ENCODE data around the gene CACNB2. TPM values are rescaled to one million over a fixed set of nuclear protein-coding genes. Genes with fewer than 3 reads are reported as not detected.

CACNB2 gene
- total and polyA plus RNA-seq, 2 of the 13 experiments (the other 11 are each of a cell fraction or from before 2014, with no cell fraction given): not detected

DNA sequence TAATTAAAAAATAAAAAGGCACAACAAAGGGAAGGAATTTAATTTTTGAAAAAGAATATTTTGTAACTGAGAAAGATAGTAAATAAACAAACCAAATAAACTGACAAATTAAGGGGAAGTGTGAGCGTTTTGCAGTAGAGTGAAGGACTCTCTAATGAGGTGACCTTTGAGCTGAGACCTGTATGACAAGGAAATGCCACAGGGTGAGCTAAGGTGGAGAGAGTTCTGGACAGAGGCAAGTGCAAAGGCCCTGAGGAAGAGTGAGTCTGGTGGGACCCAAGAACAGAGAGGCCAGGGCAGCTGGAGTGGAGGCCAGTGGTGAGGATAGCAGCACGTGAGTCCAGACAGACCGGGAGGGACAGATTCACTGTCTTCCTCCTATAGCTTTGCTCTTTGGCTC is 179.4 kb downstream of the CACNB2 start:
- Histone ChIP-seq H3K9me3 (ENCODE audit: low read length) (no peaks in the 10 kb centered on the region), H3K4me2 (ENCODE audit: low read depth, low read length) (no peak overlapping the region), H3K36me3 (replicated peaks in 1 of 2; ENCODE audit: control insufficient read depth in 1 of 2, insufficient read depth in 2 of 2, low read length in 2 of 2) (no peaks in the 10 kb centered on the region), H3K9ac (ENCODE audit: insufficient read depth, low read depth, low read length) (no peak overlapping the region), H4K20me1 (ENCODE audit: insufficient read depth, low read length) (no peaks in the 10 kb centered on the region), H3K27me3 (ENCODE audit: control insufficient read depth in 1 of 2, insufficient read depth in 2 of 2, low read length in 2 of 2) (no peaks in the 10 kb centered on the region), H3K79me2 (ENCODE audit: insufficient read depth, low read length) (no peaks in the 10 kb centered on the region), H3K4me3 (replicated peaks in 1 of 3; ENCODE audit: insufficient read depth in 1 of 3, low read depth in 2 of 3, low read length in 3 of 3) (no peak overlapping the region), H2AFZ (ENCODE audit: low read length) (no peak overlapping the region), H3K27ac (ENCODE audit: extremely low read length, insufficient read depth, low read length) (no peak overlapping the region), H3K4me1 (ENCODE audit: insufficient read depth, low read length) (no peaks in the 10 kb centered on the region)
- 2% methylated on average over 3 of the region's 3 CpGs for WGBS (ENCODE audit: low lambda C conversion rate)
- ChIA-PET POLR2A (no interaction called here), CTCF (ENCODE audit: low intra/inter-chr PET ratio, low total read pairs) (no interaction called here)
- no peak for FAIRE-seq
- in situ Hi-C loops (cut with HindIII; ENCODE audit: extremely low pct_ligation_motif_present, low pct_unique_long_range_greater_than_20kb) (no loop called here), intact Hi-C loops (cut with micrococcal nuclease; ENCODE audit: unreplicated experiment) (no loop called here)
- no TSS peak for BruUV-seq (replicated peaks)
- no peak for ATAC-seq
- TF ChIP-seq, protein P1, sequence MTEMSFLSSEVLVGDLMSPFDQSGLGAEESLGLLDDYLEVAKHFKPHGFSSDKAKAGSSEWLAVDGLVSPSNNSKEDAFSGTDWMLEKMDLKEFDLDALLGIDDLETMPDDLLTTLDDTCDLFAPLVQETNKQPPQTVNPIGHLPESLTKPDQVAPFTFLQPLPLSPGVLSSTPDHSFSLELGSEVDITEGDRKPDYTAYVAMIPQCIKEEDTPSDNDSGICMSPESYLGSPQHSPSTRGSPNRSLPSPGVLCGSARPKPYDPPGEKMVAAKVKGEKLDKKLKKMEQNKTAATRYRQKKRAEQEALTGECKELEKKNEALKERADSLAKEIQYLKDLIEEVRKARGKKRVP (CRISPR knock-in tag; IDR thresholded peaks at IDR 0.05): no peak
- TF ChIP-seq ZNF644 (CRISPR knock-in tag; IDR thresholded peaks at IDR 0.05; ENCODE audit: low read depth): no peak
- TF ChIP-seq SNAPC2 (CRISPR knock-in tag; IDR thresholded peaks at IDR 0.05): no peak
- TF ChIP-seq ZNF414 (CRISPR knock-in tag; IDR thresholded peaks at IDR 0.05): no peak
- TF ChIP-seq KMT2A (CRISPR knock-in tag; IDR thresholded peaks at IDR 0.05): no peak
- TF ChIP-seq HES4 (CRISPR knock-in tag; IDR thresholded peaks at IDR 0.05; ENCODE audit: borderline replicate concordance): no peak
- TF ChIP-seq ZNF468 (CRISPR knock-in tag; IDR thresholded peaks at IDR 0.05): no peak
- no peak for TF ChIP-seq YEATS4 (CRISPR knock-in tag; IDR thresholded peaks at IDR 0.05; ENCODE audit: borderline replicate concordance)
- TF ChIP-seq ZFP1 (CRISPR knock-in tag; IDR thresholded peaks at IDR 0.05): no peak
- no peak for TF ChIP-seq SAFB2 (CRISPR knock-in tag; IDR thresholded peaks at IDR 0.05; ENCODE audit: borderline replicate concordance, low read depth)
- TF ChIP-seq ZFP37 (CRISPR knock-in tag; IDR thresholded peaks at IDR 0.05; ENCODE audit: borderline replicate concordance): no peak
- no peak for TF ChIP-seq ZSCAN12 (CRISPR knock-in tag; IDR thresholded peaks at IDR 0.05)
- TF ChIP-seq ZNF709 (CRISPR knock-in tag; IDR thresholded peaks at IDR 0.05): no peak
- no peak for TF ChIP-seq ZNF501 (CRISPR knock-in tag; IDR thresholded peaks at IDR 0.05)
- TF ChIP-seq SYNCRIP (IDR thresholded peaks at IDR 0.05; ENCODE audit: insufficient read depth, low read depth, low read length): no peak
- no peak for DNase-seq (ENCODE audit: low spot score)
